K562 (cell line): ENCODE measurements around the gene DUSP23. TPM values are rescaled to one million over a fixed set of nuclear protein-coding genes. Genes with fewer than 3 reads are reported as not detected.

Experiments used
- ADNP ChIP-seq: fragments of 200-800 bp; sonication (Bioruptor generic); IDR thresholded peaks from 2 replicates; pipeline ENCODE4 v1.6.1; 2016; ENCODE audit warnings: missing genetic modification characterization, missing compliant biosample characterization
- BRD4 ChIP-seq: fragments of 200-600 bp; sonication (generic); IDR thresholded peaks from 2 replicates; pipeline ENCODE4 v1.6.1; 2017; ENCODE audit warnings: inconsistent platforms
- DLX4 ChIP-seq: fragments of 250-450 bp; sonication (Bioruptor Pico); IDR thresholded peaks from 2 replicates; pipeline ENCODE4 v1.6.1; 2021; ENCODE audit warnings: mild to moderate bottlenecking
- EP300 ChIP-seq: IDR thresholded peaks from 2 replicates; pipeline ENCODE4 v1.6.1; 2012; ENCODE audit warnings: low read length, improper control_type of control experiment
- FOXP1 ChIP-seq: sonication (generic); formaldehyde crosslinking; IDR thresholded peaks from 2 replicates; pipeline ENCODE4 v1.8.0; 2022; ENCODE audit warnings: mild to moderate bottlenecking, missing genetic modification reagents
- PHB ChIP-seq: fragments of 250-450 bp; sonication (Bioruptor Pico); IDR thresholded peaks from 2 replicates; pipeline ENCODE4 v1.5.0; 2021
- POLR2AphosphoS2 ChIP-seq: IDR thresholded peaks from 2 replicates; pipeline ENCODE4 v1.6.1; 2012; ENCODE audit warnings: low read length, improper control_type of control experiment
- RHOXF2B ChIP-seq: fragments of 250-450 bp; sonication (Bioruptor Pico); conservative IDR thresholded peaks from 2 replicates; pipeline ENCODE4 v1.5.1; 2021
- SMARCC2 ChIP-seq: fragments of 450-650 bp; IDR thresholded peaks from 2 replicates; pipeline ENCODE4 v1.6.1; 2017; ENCODE audit warnings: antibody characterized with exemption, moderate library complexity, mild to moderate bottlenecking, low read depth
- TCF7L2 ChIP-seq: fragments of 150-350 bp; IDR thresholded peaks from 2 replicates; pipeline ENCODE4 v1.6.1; 2016; ENCODE audit warnings: low read depth, mild to moderate bottlenecking, low read length, moderate library complexity
- U2AF2 ChIP-seq: fragments of 200-400 bp; formaldehyde crosslinking; optimal IDR thresholded peaks from 2 replicates; pipeline ENCODE3; 2017; ENCODE audit warnings: low read depth, mild to moderate bottlenecking, low read length
- ZBTB7A ChIP-seq: IDR thresholded peaks from 2 replicates; pipeline ENCODE4 v1.6.1; 2011; ENCODE audit warnings: low read depth, mild to moderate bottlenecking, low read length, moderate library complexity, borderline replicate concordance; ENCODE audit not compliant: control insufficient read depth
- ZFP30 ChIP-seq: fragments of 250-450 bp; sonication (Bioruptor Pico); IDR thresholded peaks from 2 replicates; pipeline ENCODE4 v1.8.0; 2022; ENCODE audit warnings: moderate library complexity, mild to moderate bottlenecking, inconsistent platforms, borderline replicate concordance
- polyA plus RNA-seq, 8 experiments: library from polyadenylated mRNA; depleted of rRNA in 4 of 8; stranded (reverse) in 5 of 8; unstranded in 3 of 8; fragments of >200 nt; fragmentation: Nextera tagmentation in 2 of 8; fragmentation: Illumina TruSeq in 1 of 8; extraction: Ambion mirVana in 2 of 8; extraction: Trizol in 1 of 8; gene quantifications; 2 replicates each; pipeline versions ENCODE4 v1.2.1 to v1.2.3, GENCODE V29; 2011 to 2014; ENCODE audit warnings: inconsistent platforms in 1 of 8, missing spikeins in 1 of 8
- total RNA-seq, 7 experiments: library from RNA; depleted of rRNA in 6 of 7; stranded (reverse); fragments of >200 nt in 6 of 7; fragmentation: Illumina TruSeq in 2 of 7; extraction: Trizol in 2 of 7; gene quantifications; 2 replicates each; pipeline versions ENCODE4 v1.2.1 to v1.2.3, GENCODE V29; 2011 to 2021; ENCODE audit warnings: low replicate concordance in 1 of 7
- TF ChIP-seq, protein P1 (sequence below): fragments of 450-650 bp; formaldehyde crosslinking; IDR thresholded peaks from 2 replicates; pipeline ENCODE4 v1.4.0; 2020; ENCODE audit warnings: mild to moderate bottlenecking, moderate library complexity
- TF ChIP-seq, protein P2 (sequence below): fragments of 200-800 bp; sonication (Bioruptor generic); IDR thresholded peaks from 2 replicates; pipeline ENCODE4 v1.6.1; 2017; ENCODE audit warnings: missing genetic modification characterization, missing compliant biosample characterization

The DUSP23 gene
- total and polyA plus RNA-seq, 9 of the 15 experiments (the other 6 are each of a cell fraction or from before 2014, with no cell fraction given) = 1.0 to 34.8 (median 13.7) TPM

DNA sequence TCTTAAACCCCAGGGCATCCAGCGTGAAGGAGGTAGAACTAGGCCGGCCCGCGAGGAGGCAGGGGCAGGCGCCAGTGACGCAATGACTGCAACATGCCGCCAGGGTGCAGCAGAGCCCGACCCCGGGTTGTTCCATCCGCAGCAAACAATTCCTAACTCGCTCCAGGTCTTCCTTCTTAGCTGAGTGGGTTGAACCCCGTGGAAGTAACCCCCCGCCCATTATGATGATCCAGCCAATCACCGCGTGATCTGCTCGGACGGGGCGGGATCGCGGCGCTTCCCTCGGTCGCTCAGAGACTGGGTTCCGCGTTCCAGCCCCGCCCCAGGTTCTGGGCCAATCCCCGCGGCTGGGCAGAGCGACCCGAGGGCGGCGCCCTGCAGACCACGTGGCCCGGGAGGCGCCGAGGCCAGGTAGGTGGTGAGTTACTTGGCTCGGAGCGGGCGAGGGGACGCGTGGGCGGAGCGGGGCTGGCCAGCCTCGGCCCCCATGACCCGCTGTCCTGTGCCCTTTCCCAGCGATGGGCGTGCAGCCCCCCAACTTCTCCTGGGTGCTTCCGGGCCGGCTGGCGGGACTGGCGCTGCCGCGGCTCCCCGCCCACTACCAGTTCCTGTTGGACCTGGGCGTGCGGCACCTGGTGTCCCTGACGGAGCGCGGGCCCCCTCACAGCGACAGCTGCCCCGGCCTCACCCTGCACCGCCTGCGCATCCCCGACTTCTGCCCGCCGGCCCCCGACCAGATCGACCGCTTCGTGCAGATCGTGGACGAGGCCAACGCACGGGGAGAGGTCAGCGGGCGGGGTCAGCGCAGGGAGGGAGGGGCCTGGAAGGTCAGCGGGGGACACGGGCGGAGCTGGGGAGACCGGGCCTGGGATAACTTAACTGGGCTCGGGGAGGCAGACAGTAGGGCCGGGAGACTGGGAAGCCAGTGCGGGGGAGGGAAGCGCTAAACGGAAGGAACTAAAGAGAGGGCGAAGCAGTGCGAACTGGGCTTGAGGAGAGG is at the start of gene DUSP23 (continued):
- TF ChIP-seq, protein P1, sequence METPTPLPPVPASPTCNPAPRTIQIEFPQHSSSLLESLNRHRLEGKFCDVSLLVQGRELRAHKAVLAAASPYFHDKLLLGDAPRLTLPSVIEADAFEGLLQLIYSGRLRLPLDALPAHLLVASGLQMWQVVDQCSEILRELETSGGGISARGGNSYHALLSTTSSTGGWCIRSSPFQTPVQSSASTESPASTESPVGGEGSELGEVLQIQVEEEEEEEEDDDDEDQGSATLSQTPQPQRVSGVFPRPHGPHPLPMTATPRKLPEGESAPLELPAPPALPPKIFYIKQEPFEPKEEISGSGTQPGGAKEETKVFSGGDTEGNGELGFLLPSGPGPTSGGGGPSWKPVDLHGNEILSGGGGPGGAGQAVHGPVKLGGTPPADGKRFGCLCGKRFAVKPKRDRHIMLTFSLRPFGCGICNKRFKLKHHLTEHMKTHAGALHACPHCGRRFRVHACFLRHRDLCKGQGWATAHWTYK (CRISPR knock-in tag) = peak; percentile 70; the same call in 1 of the 2 replicates
- TF ChIP-seq BRD4 = no peak
- TF ChIP-seq, protein P2, sequence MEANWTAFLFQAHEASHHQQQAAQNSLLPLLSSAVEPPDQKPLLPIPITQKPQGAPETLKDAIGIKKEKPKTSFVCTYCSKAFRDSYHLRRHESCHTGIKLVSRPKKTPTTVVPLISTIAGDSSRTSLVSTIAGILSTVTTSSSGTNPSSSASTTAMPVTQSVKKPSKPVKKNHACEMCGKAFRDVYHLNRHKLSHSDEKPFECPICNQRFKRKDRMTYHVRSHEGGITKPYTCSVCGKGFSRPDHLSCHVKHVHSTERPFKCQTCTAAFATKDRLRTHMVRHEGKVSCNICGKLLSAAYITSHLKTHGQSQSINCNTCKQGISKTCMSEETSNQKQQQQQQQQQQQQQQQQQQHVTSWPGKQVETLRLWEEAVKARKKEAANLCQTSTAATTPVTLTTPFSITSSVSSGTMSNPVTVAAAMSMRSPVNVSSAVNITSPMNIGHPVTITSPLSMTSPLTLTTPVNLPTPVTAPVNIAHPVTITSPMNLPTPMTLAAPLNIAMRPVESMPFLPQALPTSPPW (CRISPR knock-in tag) = peak; percentile 48
- TF ChIP-seq EP300 = no peak
- no peak for TF ChIP-seq DLX4 (CRISPR knock-in tag)
- no peak for TF ChIP-seq POLR2AphosphoS2
- no peak for TF ChIP-seq TCF7L2
- TF ChIP-seq ZFP30 = no peak
- TF ChIP-seq PHB (CRISPR knock-in tag) = no peak
- no peak for TF ChIP-seq U2AF2
- no peak for TF ChIP-seq ADNP (tag)
- TF ChIP-seq RHOXF2B = no peak
- TF ChIP-seq SMARCC2 = no peak
- peak; percentile 65; the same call in 1 of the 2 replicates for TF ChIP-seq ZBTB7A
- peak; percentile 90; the same call in 1 of the 2 replicates for TF ChIP-seq FOXP1 (CRISPR knock-in tag)
